ENCODE data around the gene SLFN13. TPM values are rescaled to one million over a fixed set of nuclear protein-coding genes. Genes with fewer than 3 reads are reported as not detected.
A peak's percentile ranks its signal among the peaks of the same experiment; 100 is the strongest.

SLFN13 gene
- total RNA-seq, 4 donors from 2014 or later, result 2.3 to 23.6 (median 4.9) TPM

GRCh38 chr17:35453171-35453570 lies 4.6 kb upstream of the SLFN13 start:
- no peaks in the 10 kb centered on the region for H3K9me3 ChIP-seq
- H3K27ac ChIP-seq, result no peak overlapping the region
- H3K27me3 ChIP-seq, result peaks cover 0 to 12% of the 10 kb centered on the region in 2 donors
- TF ChIP-seq POLR2A (IDR thresholded peaks at IDR 0.05), result no peak
- TF ChIP-seq EP300 (IDR thresholded peaks at IDR 0.05), result no peak
- TF ChIP-seq CTCF (IDR thresholded peaks at IDR 0.05), result no peak
- WGBS, 2 donors, result 28 to 44% methylated on average over 1 of the region's 1 CpG
- no peak for DNase-seq (ENCODE audit: low spot score in 2 of 2)
- H3K4me1 ChIP-seq, result peaks cover 0 to 14% (median 2%) of the 10 kb centered on the region in 4 donors
- no peaks in the 10 kb centered on the region for H3K36me3 ChIP-seq
- no peak overlapping the region for H3K4me3 ChIP-seq

GRCh38 chr17:35449371-35449931 lies 885 bp upstream of the SLFN13 start:
- WGBS, 2 donors, result 17 to 28% methylated on average over 34 to 36 of the region's 36 CpGs
- H3K4me3 ChIP-seq, result peak overlapping the region in 2 of 4 donors; percentile 57 to 58
- no peak for DNase-seq (ENCODE audit: low spot score in 2 of 2)
- H3K27me3 ChIP-seq, result peaks cover 0 to 12% of the 10 kb centered on the region in 2 donors
- TF ChIP-seq CTCF (IDR thresholded peaks at IDR 0.05) (no peak), EP300 (IDR thresholded peaks at IDR 0.05) (no peak), POLR2A (IDR thresholded peaks at IDR 0.05) (no peak)
- no peaks in the 10 kb centered on the region for H3K9me3 ChIP-seq
- H3K27ac ChIP-seq, result no peak overlapping the region
- H3K36me3 ChIP-seq, result no peaks in the 10 kb centered on the region
- peaks cover 0 to 24% (median 7%) of the 10 kb centered on the region in 4 donors for H3K4me1 ChIP-seq

DNA sequence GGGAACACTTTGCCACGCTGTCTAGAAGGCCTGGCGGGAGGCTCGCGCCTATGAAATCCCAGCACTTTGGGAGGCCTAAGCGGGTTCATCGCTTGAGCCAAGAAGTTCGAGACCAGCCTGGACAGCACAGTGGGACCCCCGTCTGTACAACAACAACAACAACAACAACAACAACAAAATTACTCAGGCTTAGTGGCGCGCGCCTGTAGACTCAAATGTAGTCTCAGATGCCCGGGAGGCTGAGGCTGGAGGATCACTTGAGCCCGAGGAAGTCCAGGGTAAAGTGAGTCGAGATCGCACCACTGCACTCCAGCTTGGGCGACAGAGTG lies 297 bp upstream of the SLFN13 start:
- DNase-seq (ENCODE audit: low spot score in 2 of 2), result no peak
- TF ChIP-seq POLR2A (IDR thresholded peaks at IDR 0.05) (no peak), EP300 (IDR thresholded peaks at IDR 0.05) (no peak), CTCF (IDR thresholded peaks at IDR 0.05) (no peak)
- H3K27ac ChIP-seq, result peak overlapping the region in 2 of 4 donors; percentile 41 to 66
- peaks cover 0 to 12% of the 10 kb centered on the region in 2 donors for H3K27me3 ChIP-seq
- H3K4me3 ChIP-seq, result peak overlapping the region; percentile 44 to 65 (median 58)
- H3K36me3 ChIP-seq, result no peaks in the 10 kb centered on the region
- H3K9me3 ChIP-seq, result no peaks in the 10 kb centered on the region
- H3K4me1 ChIP-seq, result peaks cover 0 to 24% (median 7%) of the 10 kb centered on the region in 4 donors
- 28 to 34% methylated on average over 12 to 16 of the region's 16 CpGs for WGBS, 2 donors

DNA sequence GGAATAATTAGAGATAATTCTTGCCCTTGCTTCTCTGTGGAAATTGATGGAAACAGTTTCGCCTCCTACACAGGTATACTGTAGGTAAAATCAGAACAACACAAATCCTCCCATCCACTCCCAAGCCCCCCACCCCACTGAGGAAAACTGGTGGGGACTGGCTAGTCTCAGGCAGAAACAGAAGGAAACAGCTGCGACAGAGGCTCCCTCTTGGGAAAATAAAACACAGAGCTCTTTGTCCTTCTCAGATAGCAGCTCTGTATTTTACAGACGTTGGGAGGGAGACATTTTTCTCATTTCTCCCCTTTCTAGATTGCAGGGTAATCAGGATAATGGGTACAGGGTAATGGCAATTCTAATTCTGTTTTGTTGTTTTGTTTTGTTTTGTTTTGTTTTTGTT lies 1.1 kb downstream of the SLFN13 start:
- DNase-seq (ENCODE audit: low spot score in 2 of 2), result no peak
- H3K27me3 ChIP-seq, result peaks cover 0 to 12% of the 10 kb centered on the region in 2 donors
- 26 to 31% methylated on average over 3 of the region's 3 CpGs for WGBS, 2 donors
- no peaks in the 10 kb centered on the region for H3K36me3 ChIP-seq
- peak overlapping the region; percentile 44 to 65 (median 58) for H3K4me3 ChIP-seq
- H3K9me3 ChIP-seq, result no peaks in the 10 kb centered on the region
- H3K4me1 ChIP-seq, result peaks cover 0 to 24% (median 7%) of the 10 kb centered on the region in 4 donors
- TF ChIP-seq CTCF (IDR thresholded peaks at IDR 0.05) (no peak), EP300 (IDR thresholded peaks at IDR 0.05) (no peak), POLR2A (IDR thresholded peaks at IDR 0.05) (no peak)
- peak overlapping the region in 2 of 4 donors; percentile 33 to 41 for H3K27ac ChIP-seq

GRCh38 chr17:35438433-35438832 lies 10.1 kb downstream of the SLFN13 start:
- Histone ChIP-seq H3K4me3 (no peak overlapping the region), H3K27me3 (no peaks in the 10 kb centered on the region), H3K36me3 (no peaks in the 10 kb centered on the region), H3K9me3 (no peaks in the 10 kb centered on the region), H3K4me1 (peaks cover 0 to 19% (median 5%) of the 10 kb centered on the region in 4 donors), H3K27ac (no peak overlapping the region)
- TF ChIP-seq POLR2A (IDR thresholded peaks at IDR 0.05) (no peak), EP300 (IDR thresholded peaks at IDR 0.05) (no peak), CTCF (IDR thresholded peaks at IDR 0.05) (no peak)
- no peak for DNase-seq (ENCODE audit: low spot score in 2 of 2)

All from tibial nerve (tissue), 4 donors.